NB4 (cell line): ENCODE data around the gene MRPS18C.

Experiments
- DNase-seq: peaks from one replicate; pipeline ENCODE4 v3.0.0; 2010; ENCODE audit warnings: low read depth
- H3K4me3 ChIP-seq: one replicate; pipeline ENCODE4 v1.5.1; 2011; ENCODE audit warnings: mild to moderate bottlenecking, low read depth, low read length, moderate library complexity
- MAX ChIP-seq: IDR thresholded peaks from 2 replicates; pipeline ENCODE4 v1.6.1; 2011; ENCODE audit warnings: low read depth, low read length
- MYC ChIP-seq: IDR thresholded peaks from 2 replicates; pipeline ENCODE4 v1.6.1; 2011; ENCODE audit warnings: low read depth, low read length
- POLR2A ChIP-seq: IDR thresholded peaks from 2 replicates; pipeline ENCODE4 v1.6.1; 2011; ENCODE audit warnings: mild to moderate bottlenecking; ENCODE audit not compliant: insufficient read length; ENCODE audit errors: extremely low read depth
- TF ChIP-seq, protein P1 (sequence below): IDR thresholded peaks from one replicate; pipeline ENCODE4 v1.5.1; 2012; ENCODE audit warnings: low read depth, low read length

The MRPS18C gene

GRCh38 chr4:83455281-83456183 lies at the start of gene MRPS18C, which contains the start of gene HELQ:
Gene MRPS18C, plus strand, starts transcription at chr4:83456058. Its CDS starts 20 bp downstream, at chr4:83456078.
Gene HELQ, minus strand, starts transcription at chr4:83455823. Its CDS starts 130 bp downstream, at chr4:83455693.
- DNase-seq = peak; percentile 99
- TF ChIP-seq MAX (peak; percentile 99), MYC (peak; percentile 84), POLR2A (peak; percentile 88)
- TF ChIP-seq, protein P1, sequence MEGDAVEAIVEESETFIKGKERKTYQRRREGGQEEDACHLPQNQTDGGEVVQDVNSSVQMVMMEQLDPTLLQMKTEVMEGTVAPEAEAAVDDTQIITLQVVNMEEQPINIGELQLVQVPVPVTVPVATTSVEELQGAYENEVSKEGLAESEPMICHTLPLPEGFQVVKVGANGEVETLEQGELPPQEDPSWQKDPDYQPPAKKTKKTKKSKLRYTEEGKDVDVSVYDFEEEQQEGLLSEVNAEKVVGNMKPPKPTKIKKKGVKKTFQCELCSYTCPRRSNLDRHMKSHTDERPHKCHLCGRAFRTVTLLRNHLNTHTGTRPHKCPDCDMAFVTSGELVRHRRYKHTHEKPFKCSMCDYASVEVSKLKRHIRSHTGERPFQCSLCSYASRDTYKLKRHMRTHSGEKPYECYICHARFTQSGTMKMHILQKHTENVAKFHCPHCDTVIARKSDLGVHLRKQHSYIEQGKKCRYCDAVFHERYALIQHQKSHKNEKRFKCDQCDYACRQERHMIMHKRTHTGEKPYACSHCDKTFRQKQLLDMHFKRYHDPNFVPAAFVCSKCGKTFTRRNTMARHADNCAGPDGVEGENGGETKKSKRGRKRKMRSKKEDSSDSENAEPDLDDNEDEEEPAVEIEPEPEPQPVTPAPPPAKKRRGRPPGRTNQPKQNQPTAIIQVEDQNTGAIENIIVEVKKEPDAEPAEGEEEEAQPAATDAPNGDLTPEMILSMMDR = peak; percentile 2
- peak within 1 kb of the TSS; percentile 90 for H3K4me3 ChIP-seq

- TF ChIP-seq MAX = no peak
- no peak for TF ChIP-seq MYC
- no peak for TF ChIP-seq POLR2A
- TF ChIP-seq, protein P1 = no peak
Observed at GRCh38 chr4:83408908-83409307, 47.0 kb upstream of the MRPS18C start.

DNA sequence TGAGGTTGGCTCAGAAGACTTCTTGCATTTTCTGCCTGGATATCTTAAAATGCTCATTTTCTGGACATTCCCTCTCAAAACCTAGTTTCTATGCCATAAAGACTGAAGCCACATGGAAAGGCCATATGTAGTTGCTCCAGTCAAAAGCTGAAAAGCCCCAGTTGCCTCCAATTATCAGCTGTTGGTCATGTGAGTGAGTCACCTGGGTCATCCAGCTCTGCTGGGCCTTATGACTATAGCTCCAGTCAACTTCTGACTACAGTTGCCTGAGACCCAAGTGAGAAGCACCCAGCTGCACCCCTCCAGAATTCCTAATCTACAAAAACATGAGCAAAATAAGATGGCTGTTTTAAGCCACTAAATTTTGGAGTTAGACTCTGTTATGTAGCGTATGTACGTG lies 42.2 kb upstream of the MRPS18C start:
- H3K4me3 ChIP-seq = no peak overlapping the region
- no peak for DNase-seq
- TF ChIP-seq POLR2A = no peak
- TF ChIP-seq MYC = no peak
- TF ChIP-seq, protein P1 = no peak
- no peak for TF ChIP-seq MAX

More at GRCh38 chr4:83408908-83409307, 47.0 kb upstream of the MRPS18C start:
- no peak overlapping the region for H3K4me3 ChIP-seq
- no peak for DNase-seq

- DNase-seq = no peak
- TF ChIP-seq MYC = no peak
- no peak for TF ChIP-seq POLR2A
- TF ChIP-seq, protein P1 = no peak
- no peak for TF ChIP-seq MAX
- H3K4me3 ChIP-seq = no peak overlapping the region
Observed at GRCh38 chr4:83417566-83417965, 38.3 kb upstream of the MRPS18C start.

- TF ChIP-seq MAX (no peak), MYC (no peak)
- H3K4me3 ChIP-seq = no peak overlapping the region
- no peak for DNase-seq
Observed at GRCh38 chr4:83418211-83418610, 37.6 kb upstream of the MRPS18C start.

- TF ChIP-seq MAX (no peak), POLR2A (no peak)
- DNase-seq = no peak
- H3K4me3 ChIP-seq = no peak overlapping the region
Observed at GRCh38 chr4:83431200-83431599, 24.7 kb upstream of the MRPS18C start.
